GM19193 (cell line): ENCODE measurements around the gene USP37.

Source experiments
- POLR2A ChIP-seq: IDR thresholded peaks from 4 replicates; pipeline ENCODE4 v1.6.1; 2011; ENCODE audit not compliant: insufficient read depth, insufficient read length; ENCODE audit errors: extremely low read depth

The USP37 gene

GRCh38 chr2:218568190-218569037, at the start of gene USP37, which contains the start of gene CNOT9:
TSS of gene USP37 (minus strand) at chr2:218568351. CDS start at chr2:218558653, 9,698 bp downstream.
TSS of gene CNOT9 (plus strand) at chr2:218568839. CDS start at chr2:218568955, 116 bp downstream.
- TF ChIP-seq POLR2A = peak; percentile 73

- no peak for TF ChIP-seq POLR2A
These were observed 47.7 kb upstream of the USP37 start for GRCh38 chr2:218615868-218616315.

- TF ChIP-seq POLR2A = no peak
These were observed 39.4 kb upstream of the USP37 start, which contains the start of gene PLCD4 for GRCh38 chr2:218607436-218608115. TSS of gene PLCD4 (plus strand) at chr2:218607899. CDS start at chr2:218615740, 7,841 bp downstream.

DNA sequence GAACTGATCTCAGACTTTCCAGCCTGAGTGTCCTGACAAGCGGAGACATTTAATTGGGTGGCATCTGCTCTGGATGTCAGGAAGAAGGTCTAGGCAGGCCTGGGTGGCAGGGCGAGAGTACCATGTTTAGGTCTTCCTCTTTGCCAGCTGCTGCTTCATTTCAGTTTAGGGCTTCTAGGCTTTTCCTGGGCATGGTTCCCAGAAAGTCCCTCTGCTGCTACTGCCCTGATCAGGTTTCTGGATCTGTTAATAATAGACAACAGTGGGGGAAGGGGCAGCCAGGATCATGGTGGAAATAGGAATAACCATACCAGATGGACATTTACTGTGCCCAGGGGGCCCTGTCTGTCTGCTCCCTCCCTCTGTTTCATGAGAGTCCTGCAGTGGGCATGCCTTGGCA, 37.3 kb upstream of the USP37 start:
- no peak for TF ChIP-seq POLR2A

DNA sequence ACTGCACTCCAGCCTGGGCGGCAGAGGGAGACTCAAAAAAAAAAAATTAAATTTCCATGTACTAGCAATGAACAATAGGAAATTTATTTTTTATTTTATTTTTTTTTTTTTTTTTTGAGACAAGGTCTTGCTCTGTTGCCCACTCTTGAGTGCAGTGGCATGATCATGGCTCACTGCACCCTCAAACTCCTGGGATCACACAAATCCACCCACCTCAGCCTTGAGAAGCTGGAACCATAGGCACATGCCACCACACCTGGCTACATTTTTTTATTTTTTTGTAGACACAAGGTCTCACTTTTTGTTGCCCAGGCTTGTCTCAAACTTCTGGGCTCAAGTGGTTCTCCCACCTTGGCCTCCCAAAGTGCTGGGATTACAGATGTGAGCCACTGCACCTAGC, 17.4 kb upstream of the USP37 start:
- no peak for TF ChIP-seq POLR2A

DNA sequence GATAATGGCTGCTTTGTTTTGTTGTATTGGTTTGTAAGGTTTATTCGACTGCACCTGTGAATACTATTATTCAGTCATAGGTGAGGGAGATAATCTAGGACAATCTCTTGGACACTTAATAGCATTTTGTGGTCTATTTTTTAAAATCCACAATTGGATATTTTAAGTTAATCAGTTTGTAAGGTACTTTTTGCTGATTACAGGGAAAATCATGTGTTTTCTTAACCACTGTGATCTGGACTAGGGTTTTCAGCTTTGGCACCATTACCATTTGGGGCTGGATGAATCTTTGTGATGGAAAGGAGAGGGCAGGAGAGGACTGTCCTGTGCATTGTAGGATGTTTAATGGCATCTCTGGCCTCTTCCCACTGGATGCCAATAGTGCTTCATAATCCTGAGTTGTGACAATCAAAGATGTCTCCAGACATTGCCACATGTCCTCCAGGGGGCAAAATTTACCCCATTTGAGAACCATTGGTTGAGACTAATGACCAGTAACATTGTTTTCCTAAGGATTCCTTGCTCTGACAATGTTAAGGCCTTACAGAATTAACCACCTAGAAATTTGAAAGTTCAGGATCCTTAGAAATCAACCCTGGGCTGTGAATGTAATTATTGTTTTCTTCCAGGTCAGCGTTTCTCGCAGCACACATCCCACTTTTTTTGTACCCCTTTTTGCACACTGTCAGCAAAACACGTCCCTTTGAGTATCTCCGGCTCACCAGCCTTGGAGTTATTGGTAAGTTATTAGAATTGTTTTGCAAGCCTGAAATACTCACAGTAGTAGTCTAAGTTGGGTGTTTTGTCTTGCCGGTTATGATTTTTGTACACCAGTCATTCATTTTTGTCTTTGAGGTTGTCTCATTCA, 16.1 kb upstream of the USP37 start:
- no peak for TF ChIP-seq POLR2A

- no peak for TF ChIP-seq POLR2A
These were observed 13.9 kb upstream of the USP37 start for GRCh38 chr2:218582076-218582475.

- TF ChIP-seq POLR2A = no peak
These were observed 10.2 kb upstream of the USP37 start for GRCh38 chr2:218578272-218578877.

DNA sequence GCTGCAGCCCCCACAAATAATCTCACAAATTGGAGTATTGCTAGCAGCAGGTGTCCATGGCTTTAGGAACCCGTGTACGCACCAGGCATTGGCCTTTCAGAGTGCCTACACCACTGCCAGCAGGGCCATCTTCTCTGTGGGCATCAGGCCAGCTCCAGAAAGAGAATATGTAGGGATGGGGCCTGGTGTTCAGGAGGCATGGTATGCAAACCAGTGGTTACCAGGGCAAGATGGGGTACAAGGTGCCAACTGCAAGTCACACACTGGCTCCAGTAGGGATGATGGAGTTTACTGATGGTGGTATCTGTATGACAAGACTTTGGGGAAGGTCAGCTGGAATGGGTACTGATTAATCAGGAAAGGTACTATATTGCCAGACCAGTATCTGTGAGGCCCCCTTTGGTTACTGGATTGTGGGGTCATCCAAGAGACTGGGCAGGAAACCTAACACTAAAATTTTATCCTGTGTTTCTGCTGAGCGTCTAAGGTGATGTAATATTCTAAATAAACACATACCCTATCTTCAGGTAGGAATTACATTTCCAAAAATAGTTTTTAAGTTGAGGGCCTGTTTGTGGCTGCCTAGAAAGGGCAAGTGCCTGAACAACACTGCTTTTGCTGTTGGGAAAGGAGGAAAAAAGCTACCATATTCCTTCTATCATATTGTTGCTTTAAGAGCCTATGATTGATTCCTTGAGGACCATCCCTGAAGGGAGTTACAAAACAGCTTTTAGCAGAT, 9.5 kb upstream of the USP37 start:
- TF ChIP-seq POLR2A = no peak

GRCh38 chr2:218576854-218577253, 8.7 kb upstream of the USP37 start:
- TF ChIP-seq POLR2A = no peak

DNA sequence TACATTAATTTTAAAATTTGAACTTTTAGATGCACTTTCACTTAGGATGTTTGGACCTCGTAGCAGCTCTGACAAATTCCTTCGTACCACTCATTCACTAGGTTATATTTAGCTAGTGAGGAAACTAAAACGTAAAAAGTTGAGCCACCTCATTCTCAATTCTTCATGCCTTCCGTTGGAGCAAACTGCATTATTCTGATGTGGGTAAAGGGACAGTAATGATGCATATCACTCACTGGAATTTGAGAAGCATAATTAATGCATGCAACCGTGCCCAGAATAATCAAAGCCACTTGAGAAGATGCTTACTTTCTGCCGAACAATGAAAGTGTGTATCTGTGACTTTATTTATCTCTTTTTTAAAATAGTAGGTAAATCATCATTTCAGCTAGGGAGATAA, 2.7 kb upstream of the USP37 start:
- TF ChIP-seq POLR2A = no peak

DNA sequence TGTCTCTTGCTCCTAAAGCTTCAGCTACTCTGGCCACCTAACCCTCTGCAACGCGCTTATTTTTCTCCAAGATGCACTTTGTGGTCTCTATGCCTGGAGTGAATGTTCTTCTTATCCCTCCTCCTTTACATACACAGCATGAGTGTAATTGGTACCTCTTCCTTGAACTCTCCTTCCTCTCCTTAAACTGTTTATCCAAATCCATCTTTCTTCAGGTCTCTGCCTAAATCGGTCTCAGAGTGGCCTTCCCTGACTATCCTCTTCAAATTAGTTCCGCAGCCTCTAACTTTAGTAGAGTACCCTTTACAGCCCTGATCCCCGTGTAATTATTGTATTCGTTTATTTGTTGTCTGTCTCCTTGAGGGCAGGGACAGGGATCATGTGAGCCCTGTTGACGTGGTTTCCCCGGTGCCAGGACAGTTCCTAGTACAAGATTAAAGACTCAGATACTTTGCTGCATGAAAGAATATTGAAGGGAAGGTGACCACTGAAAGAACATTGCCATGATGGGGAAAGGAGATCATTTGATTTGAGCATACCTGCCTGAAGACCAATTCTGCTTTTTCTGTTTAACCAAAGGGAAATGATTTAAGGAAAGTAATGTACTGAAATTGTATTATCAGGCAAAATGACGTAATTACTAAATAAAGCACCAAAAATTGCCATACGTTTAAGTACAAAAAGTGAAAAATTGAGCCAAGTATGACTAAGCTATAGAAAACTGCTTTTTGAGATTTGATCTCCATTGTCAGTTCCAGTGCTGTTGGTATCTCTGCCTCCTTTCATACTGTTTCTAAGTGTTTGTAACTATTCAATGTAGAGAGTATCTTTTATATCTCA, 1.7 kb upstream of the USP37 start:
- no peak for TF ChIP-seq POLR2A

DNA sequence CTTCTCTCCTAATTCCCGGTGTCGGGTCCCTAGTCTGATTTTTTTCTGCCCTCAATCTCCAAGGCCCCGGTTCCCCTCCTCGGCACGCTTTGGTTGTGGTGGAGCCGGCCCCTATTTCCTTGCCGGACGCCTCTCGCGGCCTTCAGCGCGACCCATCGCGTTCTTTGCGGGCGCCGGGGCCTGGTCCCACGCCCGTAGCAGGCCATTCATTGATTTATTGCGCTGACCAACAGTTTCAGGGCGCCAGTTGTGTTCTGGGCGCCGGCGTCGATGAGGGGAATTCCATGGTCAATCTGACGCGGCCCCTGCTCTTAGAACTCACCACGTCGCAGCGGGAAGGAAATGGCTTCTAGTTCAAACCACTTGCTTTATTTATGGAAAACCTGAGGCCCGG, 884 bp upstream of the USP37 start:
- TF ChIP-seq POLR2A = no peak
